HG03135 (cell line): ENCODE data around the gene EFCAB7.

Source experiments
- ATAC-seq: cut with Tn5 transposase; IDR thresholded peaks from one replicate; pipeline ENCODE4 v1.9.1; 2021; ENCODE audit warnings: mild to moderate bottlenecking, moderate library complexity; ENCODE audit not compliant: unreplicated experiment

EFCAB7 gene, protein sequence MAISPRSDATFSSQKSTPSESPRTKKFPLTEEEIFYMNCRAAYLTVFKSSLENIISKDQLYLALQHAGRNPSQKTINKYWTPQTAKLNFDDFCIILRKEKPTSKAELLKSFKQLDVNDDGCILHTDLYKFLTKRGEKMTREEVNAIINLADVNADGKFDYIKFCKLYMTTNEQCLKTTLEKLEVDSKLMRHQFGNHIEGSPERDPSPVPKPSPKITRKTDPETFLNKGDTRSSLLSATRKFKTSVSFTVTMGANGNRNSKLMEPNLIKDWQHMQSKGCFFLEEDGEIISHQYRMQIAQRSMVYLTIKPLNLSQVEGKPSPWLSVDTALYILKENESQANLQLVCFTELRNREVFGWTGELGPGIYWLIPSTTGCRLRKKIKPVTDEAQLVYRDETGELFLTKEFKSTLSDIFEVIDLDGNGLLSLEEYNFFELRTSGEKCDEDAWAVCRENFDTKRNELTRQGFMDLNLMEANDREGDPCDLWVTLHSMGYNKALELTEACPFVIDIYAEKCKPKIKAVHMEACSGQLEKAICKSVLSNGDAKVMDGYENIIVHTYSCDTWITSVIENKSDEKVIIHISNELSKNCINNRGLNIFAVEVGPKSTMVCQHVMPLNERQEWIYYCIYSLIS

DNA sequence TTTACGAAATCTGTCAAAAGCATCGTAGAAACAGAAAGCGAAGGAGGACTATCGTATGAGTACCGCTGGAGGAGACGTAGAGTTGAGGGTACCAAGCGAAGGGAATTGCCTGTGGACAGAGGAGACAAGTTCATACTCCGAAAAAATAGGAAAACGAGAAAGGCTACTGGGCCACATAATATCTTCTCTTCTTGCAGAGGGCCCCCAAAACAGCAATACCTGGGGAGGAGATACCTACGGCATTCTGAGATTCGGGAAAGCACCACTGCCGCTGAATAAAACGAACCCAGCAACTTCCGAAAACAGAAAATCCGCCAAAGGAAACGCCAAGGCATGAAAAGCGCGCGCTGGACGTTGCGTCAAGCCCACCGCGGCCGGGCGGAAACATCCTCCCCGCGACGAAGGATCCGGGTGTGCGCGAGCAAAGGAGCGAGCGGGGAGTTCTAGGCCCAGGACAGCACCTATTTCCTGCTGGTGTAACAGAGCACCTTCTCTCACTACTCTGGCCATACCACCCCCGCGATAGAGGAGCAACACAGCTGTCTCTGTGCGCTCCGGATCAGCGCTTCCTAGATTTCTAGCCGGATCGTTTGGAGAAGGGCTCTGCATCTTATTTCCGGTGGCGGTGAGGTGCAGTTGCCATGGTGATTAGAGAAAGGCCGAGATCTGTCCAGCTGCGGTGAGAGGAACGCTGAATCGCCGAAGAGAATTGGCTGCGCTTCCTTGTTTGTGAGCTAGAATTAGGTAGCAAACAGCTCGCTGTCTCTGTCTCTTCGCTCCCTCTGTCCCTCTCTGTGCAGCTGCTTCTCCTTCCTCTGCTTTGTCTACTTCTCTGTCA lies at the start of gene EFCAB7, which contains the start of gene ITGB3BP:
EFCAB7 (plus strand) TSS at position 635 of the 838 bp plus-strand sequence. CDS start 2,048 bp downstream, outside the sequence.
ITGB3BP (minus strand) TSS at position 335 of the 838 bp plus-strand sequence; CDS start at position 243, 92 bp downstream.
- ATAC-seq: peak; percentile 83

DNA sequence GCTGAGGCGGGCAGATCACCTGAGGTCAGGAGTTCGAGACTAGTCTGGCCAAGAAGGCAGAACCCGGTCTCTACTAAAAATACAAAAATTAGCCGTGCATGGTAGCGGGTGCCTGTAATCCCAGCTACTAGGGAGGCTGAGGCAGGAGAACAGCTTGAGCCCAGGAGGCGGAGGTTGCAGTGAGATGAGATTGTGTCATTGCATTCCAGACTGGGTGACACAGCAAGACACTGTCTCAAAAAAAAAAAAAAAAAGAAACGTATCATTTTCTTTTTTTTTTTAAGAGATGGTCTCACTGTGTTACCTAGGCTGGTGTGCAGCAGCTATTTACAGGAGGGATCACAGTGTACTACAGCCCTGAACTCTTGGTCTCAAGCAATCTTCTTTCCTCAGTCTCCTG lies 47.6 kb upstream of the EFCAB7 start:
- ATAC-seq: no peak

DNA sequence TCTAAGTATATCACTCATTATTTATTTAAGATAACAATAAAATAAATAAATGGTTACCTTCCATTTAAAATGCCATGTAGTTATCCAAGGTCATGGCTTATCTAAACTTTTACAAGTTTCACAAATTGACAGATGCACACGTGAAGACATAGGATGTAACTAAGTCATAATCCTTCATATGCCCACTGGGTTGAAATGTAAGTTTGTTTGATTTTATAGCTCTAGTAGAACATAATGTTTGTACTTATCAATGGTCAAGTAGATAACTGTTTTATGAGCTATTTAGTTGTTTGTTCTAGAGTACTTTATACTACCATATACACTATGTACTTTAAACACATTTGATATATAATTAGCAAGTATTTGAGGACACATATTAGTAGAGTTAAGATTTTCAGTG lies 43.3 kb upstream of the EFCAB7 start:
- no peak for ATAC-seq

DNA sequence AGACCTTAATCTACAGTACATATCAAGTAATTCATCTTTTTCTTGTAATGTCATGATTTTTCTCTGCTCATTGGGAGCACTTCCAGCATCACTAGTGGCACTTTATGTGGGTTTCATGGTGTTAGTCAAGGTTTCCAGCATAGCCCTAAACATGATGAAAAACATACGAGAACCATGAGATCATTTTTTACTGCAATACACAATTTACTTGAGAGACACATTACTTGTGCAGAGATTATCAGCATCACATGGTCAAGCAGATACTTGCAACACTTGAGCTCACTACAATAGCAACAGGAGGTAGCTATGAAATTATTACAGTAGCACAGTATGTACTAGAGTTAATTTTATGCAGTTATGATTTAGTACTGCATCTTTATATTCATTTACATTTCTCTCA lies 36.7 kb upstream of the EFCAB7 start:
- no peak for ATAC-seq

DNA sequence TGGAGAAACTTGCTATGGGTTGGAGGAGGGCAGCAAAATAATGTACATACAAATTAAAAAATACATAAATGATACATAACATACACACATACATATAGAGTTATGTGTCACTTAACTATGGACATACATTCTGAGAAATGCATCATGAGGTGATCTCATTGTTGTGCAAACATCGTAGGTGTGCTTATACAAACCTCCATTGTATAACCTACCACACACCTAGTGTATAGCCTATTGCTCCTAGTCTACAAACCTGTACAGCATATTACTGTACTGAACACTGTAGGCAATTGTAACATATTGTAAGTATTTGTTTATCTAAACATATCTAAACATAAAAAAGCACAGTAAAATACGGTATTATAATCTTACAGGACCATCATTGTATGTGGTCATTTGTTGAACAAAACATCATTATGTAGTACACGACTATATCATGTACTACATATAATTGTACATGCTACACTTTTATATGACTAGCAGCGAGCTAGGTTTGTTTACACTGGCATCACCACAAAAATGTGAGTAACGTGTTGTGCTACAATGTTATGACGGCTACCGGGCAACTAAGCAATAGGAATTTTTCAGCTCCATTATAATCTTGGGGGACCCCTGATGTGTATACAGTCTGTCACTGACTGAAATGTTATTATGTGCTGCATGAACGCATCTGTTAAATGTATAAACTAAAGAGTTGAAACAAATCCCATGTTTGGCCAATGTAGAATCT lies 35.8 kb upstream of the EFCAB7 start:
- ATAC-seq: no peak

DNA sequence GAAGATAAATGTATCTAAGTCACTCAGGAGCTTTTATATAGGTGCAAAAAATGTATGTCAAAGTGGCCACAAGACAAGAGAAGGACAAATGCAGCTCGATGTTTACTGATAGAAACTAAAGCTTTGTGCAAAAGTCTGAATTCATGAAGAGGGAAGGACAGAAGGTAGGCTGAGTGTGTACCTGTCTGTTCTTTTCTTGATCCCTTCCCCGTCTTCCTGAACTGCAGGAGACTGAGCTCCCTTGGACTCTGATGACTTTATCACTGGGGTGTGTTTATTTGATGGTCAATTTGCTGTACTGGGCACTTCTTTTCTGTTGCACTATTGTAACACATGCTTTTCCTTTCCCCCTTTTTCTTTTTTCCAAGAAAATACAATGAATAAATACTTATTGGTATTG lies 25.7 kb upstream of the EFCAB7 start:
- no peak for ATAC-seq

DNA sequence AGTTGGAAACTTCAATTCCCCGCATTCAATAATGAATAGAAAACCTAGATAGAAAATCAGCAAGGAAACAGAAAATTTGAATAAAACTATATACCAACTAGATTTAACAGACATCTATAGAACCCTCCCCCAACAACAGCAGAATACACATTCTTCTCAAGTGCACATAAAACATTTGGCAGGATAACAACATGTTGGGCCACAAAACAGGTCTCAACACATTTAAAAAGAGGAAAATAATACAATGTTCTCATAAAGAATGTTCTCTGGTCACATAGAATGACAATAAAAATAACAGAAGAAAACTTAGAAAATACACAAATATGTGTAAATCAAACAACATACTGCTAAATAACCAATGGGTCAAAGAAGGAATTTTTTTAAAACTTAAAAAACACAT lies 25.2 kb upstream of the EFCAB7 start:
- no peak for ATAC-seq

DNA sequence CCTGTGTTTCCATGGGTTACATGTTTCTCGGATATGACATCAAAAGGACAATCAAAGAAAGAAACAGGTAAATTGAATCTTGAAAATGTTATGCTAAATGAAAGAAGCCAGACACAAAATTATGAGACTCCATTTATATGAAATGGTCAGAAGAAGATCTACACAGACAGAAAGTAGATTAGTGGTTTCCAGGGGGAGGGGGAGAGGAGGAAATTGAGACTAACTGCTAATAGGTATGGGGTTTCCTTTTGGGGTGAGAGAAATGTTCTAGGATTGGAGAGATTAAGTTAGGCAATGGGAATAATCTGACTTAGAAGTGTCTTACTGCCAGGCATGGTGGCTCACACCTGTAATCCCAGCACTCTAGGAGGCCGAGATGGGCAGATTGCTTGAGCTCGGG lies 22.1 kb upstream of the EFCAB7 start:
- no peak for ATAC-seq

DNA sequence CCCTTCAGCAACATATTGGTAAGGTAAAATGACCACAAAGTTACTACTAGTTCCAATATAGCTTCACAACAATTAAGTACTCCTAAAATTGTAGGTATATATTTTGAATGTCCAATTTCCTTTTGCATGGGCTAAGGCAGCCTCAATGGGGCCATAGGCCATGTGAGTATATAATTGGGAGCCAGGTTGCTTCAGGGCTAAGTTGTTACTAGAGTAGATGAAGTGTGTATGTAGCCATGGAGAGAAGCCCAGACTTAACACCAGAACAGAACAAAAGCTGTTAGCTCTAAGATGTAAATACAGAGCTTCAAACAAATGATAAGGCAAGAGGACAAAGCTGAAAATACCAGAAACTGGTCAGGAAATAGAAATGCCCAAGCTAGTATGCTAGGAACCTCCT lies 16.5 kb upstream of the EFCAB7 start:
- ATAC-seq: no peak

DNA sequence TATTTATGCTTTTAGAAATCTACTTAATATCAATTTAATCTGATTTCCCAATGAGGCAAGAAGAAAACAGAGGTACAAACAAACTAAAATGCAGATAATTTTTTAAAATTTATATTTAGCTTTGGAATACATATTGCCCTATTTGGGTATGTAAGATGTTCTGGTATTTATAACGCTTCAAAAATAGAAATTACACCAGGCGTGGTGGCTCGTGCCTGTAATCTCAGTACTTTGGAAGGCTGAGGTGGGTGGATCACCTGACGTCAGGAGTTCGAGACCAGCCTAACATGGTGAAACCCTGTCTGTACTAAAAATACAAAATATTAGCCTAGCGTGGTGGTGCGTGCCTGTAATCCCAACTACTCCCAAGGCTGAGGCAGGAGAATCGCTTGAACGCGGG lies 13.6 kb upstream of the EFCAB7 start:
- no peak for ATAC-seq

DNA sequence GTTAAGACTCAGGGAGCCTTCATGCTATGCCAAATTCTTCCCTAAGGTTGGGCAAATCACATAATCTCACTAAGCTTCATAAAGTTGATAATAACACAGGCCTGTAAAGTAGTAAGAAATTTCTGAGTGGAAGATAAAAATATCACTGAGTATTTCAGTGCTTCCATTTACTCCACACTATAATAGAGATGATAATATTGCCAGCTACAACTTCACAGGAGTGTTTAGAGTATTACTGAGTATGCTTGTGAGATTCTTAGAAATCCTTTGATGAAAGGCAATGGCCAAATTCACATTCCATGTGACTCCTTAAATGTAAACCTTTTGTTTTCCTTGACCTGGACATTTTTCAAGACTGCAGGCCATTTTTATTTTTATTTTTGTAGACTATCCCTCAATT lies 10.7 kb upstream of the EFCAB7 start:
- no peak for ATAC-seq

DNA sequence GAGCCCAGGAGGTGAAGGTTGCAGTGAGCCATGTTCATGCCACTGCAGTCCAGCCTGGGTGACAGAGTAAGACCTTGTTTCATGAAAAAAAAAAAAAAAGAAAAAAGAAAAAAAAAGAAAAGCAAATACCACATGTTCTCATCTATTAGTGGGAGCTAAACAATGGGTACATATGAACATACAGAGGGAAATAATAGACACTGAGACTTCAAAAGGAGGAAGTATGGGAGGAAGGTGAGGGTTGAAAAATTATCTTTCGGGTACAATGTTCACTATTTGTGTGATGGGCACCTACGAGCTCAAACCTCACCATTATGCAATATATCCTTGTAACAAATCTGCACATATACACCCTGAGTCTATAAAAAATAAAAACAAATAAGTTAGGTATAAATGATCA lies 6.7 kb upstream of the EFCAB7 start:
- ATAC-seq: no peak

DNA sequence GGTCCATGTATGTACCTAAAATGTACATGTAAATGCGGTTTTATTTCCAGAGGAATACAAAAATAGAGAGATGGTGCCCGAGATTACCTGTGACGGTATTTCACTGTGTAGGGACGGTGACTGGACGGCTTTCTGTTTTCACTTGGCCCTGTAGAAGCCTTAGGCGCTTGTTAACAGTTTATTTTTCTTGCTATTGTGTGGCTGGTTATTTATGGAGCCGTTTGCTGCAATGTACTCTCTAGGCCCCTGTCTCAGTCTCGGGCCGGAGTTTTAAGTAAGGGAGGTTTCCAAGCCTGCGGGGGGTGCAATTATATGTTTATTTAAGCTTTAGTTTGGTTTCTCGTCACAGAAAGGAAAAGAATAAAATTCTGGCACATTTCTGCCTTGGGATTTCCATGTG lies 413 bp downstream of the EFCAB7 start:
- ATAC-seq: peak; percentile 29

DNA sequence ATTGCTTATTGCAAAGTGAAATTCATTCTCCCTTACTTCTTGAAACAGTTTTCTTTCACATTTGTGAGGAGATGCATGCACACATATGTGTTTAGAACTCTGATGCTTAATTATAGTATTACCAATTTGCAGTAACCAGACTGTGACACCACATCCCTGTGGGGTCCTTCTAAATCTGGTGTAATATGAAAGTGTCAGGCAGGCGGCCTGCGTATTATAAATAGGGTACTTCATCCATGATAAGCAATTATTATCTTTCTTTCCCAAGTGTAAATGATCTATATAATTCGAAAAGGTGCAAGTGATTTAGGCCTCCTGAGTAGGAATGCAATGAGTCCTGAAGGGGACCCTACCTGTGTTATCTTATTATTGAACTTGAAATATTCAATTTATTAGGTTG lies 876 bp downstream of the EFCAB7 start:
- ATAC-seq: no peak

DNA sequence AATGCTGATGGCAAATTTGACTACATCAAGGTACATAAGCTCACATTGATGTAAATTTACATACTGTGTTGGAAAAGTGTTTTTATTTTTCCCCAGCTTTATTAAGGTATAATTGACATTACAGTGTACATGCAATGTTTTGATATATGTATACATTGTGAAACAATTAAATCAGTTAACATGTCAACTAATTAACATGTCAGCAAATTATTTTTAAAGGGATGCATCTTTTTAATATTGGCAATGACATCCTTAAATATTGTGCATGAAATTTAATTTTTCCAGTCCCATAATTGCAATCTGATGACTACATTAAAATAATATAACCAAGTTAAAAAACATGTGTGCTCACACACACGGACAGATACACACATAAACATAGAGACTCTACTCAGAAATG lies 9.4 kb downstream of the EFCAB7 start:
- no peak for ATAC-seq

DNA sequence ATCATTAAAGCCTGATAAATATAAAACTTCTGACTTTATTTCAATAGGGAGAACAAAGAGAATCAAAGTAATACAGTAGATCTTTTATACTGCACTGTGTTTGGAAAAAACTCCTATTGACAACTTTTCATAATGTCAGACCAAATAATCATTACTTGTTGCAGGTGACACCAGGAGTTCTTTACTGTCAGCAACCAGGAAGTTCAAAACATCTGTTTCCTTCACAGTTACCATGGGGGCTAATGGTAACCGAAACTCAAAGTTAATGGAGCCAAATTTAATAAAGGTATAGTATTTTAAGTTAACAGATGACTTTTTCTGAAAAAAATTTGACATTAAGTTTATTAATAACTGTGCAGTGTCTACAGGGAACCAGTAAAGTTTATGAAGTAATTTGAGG lies 10.6 kb downstream of the EFCAB7 start:
- no peak for ATAC-seq

DNA sequence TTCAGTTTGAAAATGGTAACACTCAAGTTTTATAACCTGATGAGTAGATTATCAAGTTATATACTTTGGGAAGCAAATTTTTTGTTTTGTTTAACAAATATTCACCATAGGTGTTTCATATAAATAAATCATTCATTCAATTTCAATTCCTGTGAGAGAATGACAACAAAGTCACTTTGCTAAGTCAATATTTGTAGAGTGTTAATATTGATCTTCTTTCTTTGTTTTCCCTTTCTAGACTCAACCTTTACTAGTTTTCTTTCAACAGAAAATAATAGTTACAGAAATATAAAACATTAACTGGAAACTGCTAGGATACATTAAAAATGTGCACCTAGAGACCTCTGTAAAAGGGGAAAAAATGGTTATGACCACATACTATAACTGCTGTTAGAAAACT lies 11.1 kb downstream of the EFCAB7 start:
- no peak for ATAC-seq

DNA sequence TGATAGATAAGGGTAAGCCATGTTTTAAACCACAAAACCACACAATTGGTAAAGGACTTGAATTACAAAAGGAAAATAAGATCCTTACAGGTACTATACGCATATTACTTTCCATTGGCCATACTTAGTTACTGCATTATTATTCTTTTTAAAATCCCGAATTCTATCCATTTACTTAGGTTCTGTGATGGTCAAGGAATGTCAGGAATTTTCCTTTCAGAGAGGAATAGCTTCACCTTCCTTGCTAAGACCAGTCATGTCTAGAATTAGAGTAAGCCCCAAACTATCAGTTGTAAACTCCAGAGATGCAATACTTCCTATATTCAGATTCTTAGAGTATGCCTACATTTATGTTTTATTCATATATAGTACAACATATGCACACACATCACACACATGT lies 13.7 kb downstream of the EFCAB7 start:
- no peak for ATAC-seq

DNA sequence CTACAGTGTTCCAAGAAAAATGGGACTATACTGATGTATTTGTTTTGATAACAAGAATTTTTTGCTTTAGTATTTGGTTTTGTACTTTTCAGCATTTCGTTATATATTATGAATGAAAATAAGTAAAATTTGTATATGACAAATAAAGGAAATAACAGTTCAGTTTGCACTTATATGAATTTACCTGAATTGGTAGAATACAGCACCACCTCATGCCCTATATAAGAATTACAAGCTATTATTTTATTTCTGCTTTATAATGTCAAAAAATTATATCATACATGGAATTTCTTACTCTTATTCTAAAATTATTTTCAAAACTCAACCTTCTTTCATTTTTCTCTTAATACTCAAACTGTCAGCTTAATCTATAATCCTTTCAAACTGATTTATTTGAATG lies 14.6 kb downstream of the EFCAB7 start:
- ATAC-seq: no peak

DNA sequence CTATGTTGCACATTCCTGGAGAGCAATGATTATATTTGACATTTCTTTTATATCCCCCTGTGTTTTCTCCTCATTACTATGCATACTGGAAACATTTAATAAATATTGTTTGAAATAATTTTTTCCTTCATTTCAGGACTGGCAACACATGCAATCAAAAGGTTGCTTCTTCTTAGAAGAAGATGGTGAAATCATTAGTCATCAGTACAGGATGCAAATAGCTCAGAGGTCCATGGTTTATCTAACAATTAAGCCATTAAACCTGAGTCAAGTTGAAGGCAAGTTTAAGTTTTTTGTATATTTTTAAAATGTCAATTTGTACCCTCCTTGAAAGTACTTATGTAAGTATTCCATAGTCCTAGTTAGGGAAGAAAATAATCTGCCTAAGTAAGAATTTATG lies 22.5 kb downstream of the EFCAB7 start:
- ATAC-seq: no peak
